ENCODE data around the gene TNRC18.

Gene TNRC18

GRCh38 chr7:5454485-5454884, 30.9 kb upstream of the TNRC18 start:
- Histone ChIP-seq H3K9ac (ENCODE audit: low read length) (no peak overlapping the region), H3K27ac (ENCODE audit: low read depth, low read length) (no peak overlapping the region), H3K4me2 (ENCODE audit: low read length) (no peak overlapping the region), H3K4ac (ENCODE audit: low read depth, low read length) (no peak overlapping the region), H3K4me3 (ENCODE audit: low read depth, low read length) (no peak overlapping the region), H3K23ac (ENCODE audit: low read length) (no peak overlapping the region), H3K4me1 (ENCODE audit: control insufficient read depth in 1 of 2, insufficient read depth in 2 of 2, low read length in 2 of 2) (peaks cover 0 to 2% of the 10 kb centered on the region in 2 experiments), H3K79me2 (ENCODE audit: control insufficient read depth, insufficient read depth, low read length, poor library complexity) (no peaks in the 10 kb centered on the region), H2BK120ac (ENCODE audit: insufficient read depth, low read length, poor library complexity) (no peak overlapping the region), H4K12ac (ENCODE audit: low read depth, low read length) (no peak overlapping the region), H2AK5ac (ENCODE audit: low read length) (no peak overlapping the region), H3K27me3 (ENCODE audit: insufficient read depth, low read length) (no peaks in the 10 kb centered on the region), H2AFZ (ENCODE audit: insufficient read depth, low read length, poor library complexity) (no peak overlapping the region), H3K36me3 (ENCODE audit: control insufficient read depth in 1 of 2, insufficient read depth in 2 of 2, low read length in 2 of 2) (no peaks in the 10 kb centered on the region), H3K18ac (ENCODE audit: low read length) (no peak overlapping the region), H4K8ac (ENCODE audit: low read depth, low read length) (no peak overlapping the region), H3K79me1 (ENCODE audit: low read length) (no peaks in the 10 kb centered on the region), H2BK5ac (ENCODE audit: low read depth, low read length, poor library complexity) (no peak overlapping the region), H2BK12ac (ENCODE audit: low read length) (no peak overlapping the region), H3K14ac (ENCODE audit: low read length) (no peak overlapping the region), H3K9me3 (ENCODE audit: insufficient read depth, low read depth, low read length) (no peaks in the 10 kb centered on the region), H4K91ac (ENCODE audit: low read depth, low read length) (no peak overlapping the region)
- WGBS (ENCODE audit: extremely low coverage, insufficient coverage, insufficient read length) = no CpG with 5 or more reads among the region's 8 CpGs
- no peak for DNase-seq

GRCh38 chr7:5453566-5454075, 30.0 kb upstream of the TNRC18 start:
- Histone ChIP-seq H3K79me2 (ENCODE audit: control insufficient read depth, insufficient read depth, low read length, poor library complexity) (no peaks in the 10 kb centered on the region), H3K27ac (ENCODE audit: low read depth, low read length) (no peak overlapping the region), H2BK5ac (ENCODE audit: low read depth, low read length, poor library complexity) (no peak overlapping the region), H3K4ac (ENCODE audit: low read depth, low read length) (no peak overlapping the region), H3K9ac (ENCODE audit: low read length) (no peak overlapping the region), H3K9me3 (ENCODE audit: insufficient read depth, low read depth, low read length) (no peaks in the 10 kb centered on the region), H4K91ac (ENCODE audit: low read depth, low read length) (no peak overlapping the region), H3K4me3 (ENCODE audit: low read depth, low read length) (no peak overlapping the region), H4K8ac (ENCODE audit: low read depth, low read length) (no peak overlapping the region), H3K14ac (ENCODE audit: low read length) (no peak overlapping the region), H2BK12ac (ENCODE audit: low read length) (no peak overlapping the region), H3K79me1 (ENCODE audit: low read length) (no peaks in the 10 kb centered on the region), H2AK5ac (ENCODE audit: low read length) (peak overlapping the region; percentile 21), H3K23ac (ENCODE audit: low read length) (no peak overlapping the region), H3K27me3 (ENCODE audit: insufficient read depth, low read length) (no peaks in the 10 kb centered on the region), H3K18ac (ENCODE audit: low read length) (no peak overlapping the region), H3K4me2 (ENCODE audit: low read length) (no peak overlapping the region), H4K12ac (ENCODE audit: low read depth, low read length) (no peak overlapping the region), H2BK120ac (ENCODE audit: insufficient read depth, low read length, poor library complexity) (no peak overlapping the region), H3K36me3 (ENCODE audit: control insufficient read depth in 1 of 2, insufficient read depth in 2 of 2, low read length in 2 of 2) (no peaks in the 10 kb centered on the region), H2AFZ (ENCODE audit: insufficient read depth, low read length, poor library complexity) (no peak overlapping the region), H3K4me1 (ENCODE audit: control insufficient read depth in 1 of 2, insufficient read depth in 2 of 2, low read length in 2 of 2) (peaks cover 3 to 5% of the 10 kb centered on the region in 2 experiments)
- DNase-seq = no peak
- WGBS (ENCODE audit: extremely low coverage, insufficient coverage, insufficient read length) = no CpG with 5 or more reads among the region's 5 CpGs

GRCh38 chr7:5452937-5453540, 29.4 kb upstream of the TNRC18 start:
- no peak overlapping the region for H3K18ac ChIP-seq (ENCODE audit: low read length)
- no peaks in the 10 kb centered on the region for H3K36me3 ChIP-seq (ENCODE audit: control insufficient read depth in 1 of 2, insufficient read depth in 2 of 2, low read length in 2 of 2)
- no peaks in the 10 kb centered on the region for H3K79me2 ChIP-seq (ENCODE audit: control insufficient read depth, insufficient read depth, low read length, poor library complexity)
- no peak overlapping the region for H3K4ac ChIP-seq (ENCODE audit: low read depth, low read length)
- no peak overlapping the region for H3K9ac ChIP-seq (ENCODE audit: low read length)
- H3K23ac ChIP-seq (ENCODE audit: low read length) = no peak overlapping the region
- no peak for DNase-seq
- no peak overlapping the region for H4K8ac ChIP-seq (ENCODE audit: low read depth, low read length)
- no peak overlapping the region for H2BK120ac ChIP-seq (ENCODE audit: insufficient read depth, low read length, poor library complexity)
- peak overlapping the region; percentile 21 for H2AK5ac ChIP-seq (ENCODE audit: low read length)
- H3K27ac ChIP-seq (ENCODE audit: low read depth, low read length) = no peak overlapping the region
- no peak overlapping the region for H4K12ac ChIP-seq (ENCODE audit: low read depth, low read length)
- H2BK12ac ChIP-seq (ENCODE audit: low read length) = no peak overlapping the region
- H3K14ac ChIP-seq (ENCODE audit: low read length) = no peak overlapping the region
- H4K91ac ChIP-seq (ENCODE audit: low read depth, low read length) = no peak overlapping the region
- no peaks in the 10 kb centered on the region for H3K9me3 ChIP-seq (ENCODE audit: insufficient read depth, low read depth, low read length)
- no peaks in the 10 kb centered on the region for H3K79me1 ChIP-seq (ENCODE audit: low read length)
- peaks cover 5 to 9% of the 10 kb centered on the region in 2 experiments for H3K4me1 ChIP-seq (ENCODE audit: control insufficient read depth in 1 of 2, insufficient read depth in 2 of 2, low read length in 2 of 2)
- no peak overlapping the region for H2AFZ ChIP-seq (ENCODE audit: insufficient read depth, low read length, poor library complexity)
- H2BK5ac ChIP-seq (ENCODE audit: low read depth, low read length, poor library complexity) = no peak overlapping the region
- WGBS (ENCODE audit: extremely low coverage, insufficient coverage, insufficient read length) = no CpG with 5 or more reads among the region's 14 CpGs
- no peak overlapping the region for H3K4me2 ChIP-seq (ENCODE audit: low read length)
- no peaks in the 10 kb centered on the region for H3K27me3 ChIP-seq (ENCODE audit: insufficient read depth, low read length)
- H3K4me3 ChIP-seq (ENCODE audit: low read depth, low read length) = no peak overlapping the region

GRCh38 chr7:5452470-5452899, 28.9 kb upstream of the TNRC18 start:
- Histone ChIP-seq H2BK5ac (ENCODE audit: low read depth, low read length, poor library complexity) (no peak overlapping the region), H4K12ac (ENCODE audit: low read depth, low read length) (no peak overlapping the region), H3K14ac (ENCODE audit: low read length) (no peak overlapping the region), H3K27me3 (ENCODE audit: insufficient read depth, low read length) (no peaks in the 10 kb centered on the region), H3K4me3 (ENCODE audit: low read depth, low read length) (no peak overlapping the region), H3K9ac (ENCODE audit: low read length) (no peak overlapping the region), H3K23ac (ENCODE audit: low read length) (no peak overlapping the region), H3K79me1 (ENCODE audit: low read length) (no peaks in the 10 kb centered on the region), H2BK120ac (ENCODE audit: insufficient read depth, low read length, poor library complexity) (no peak overlapping the region), H2AFZ (ENCODE audit: insufficient read depth, low read length, poor library complexity) (no peak overlapping the region), H4K91ac (ENCODE audit: low read depth, low read length) (no peak overlapping the region), H3K9me3 (ENCODE audit: insufficient read depth, low read depth, low read length) (no peaks in the 10 kb centered on the region), H3K79me2 (ENCODE audit: control insufficient read depth, insufficient read depth, low read length, poor library complexity) (no peaks in the 10 kb centered on the region), H2BK12ac (ENCODE audit: low read length) (no peak overlapping the region), H3K18ac (ENCODE audit: low read length) (no peak overlapping the region), H3K4ac (ENCODE audit: low read depth, low read length) (no peak overlapping the region), H3K4me2 (ENCODE audit: low read length) (no peak overlapping the region), H4K8ac (ENCODE audit: low read depth, low read length) (no peak overlapping the region), H3K36me3 (ENCODE audit: control insufficient read depth in 1 of 2, insufficient read depth in 2 of 2, low read length in 2 of 2) (no peaks in the 10 kb centered on the region), H3K4me1 (ENCODE audit: control insufficient read depth in 1 of 2, insufficient read depth in 2 of 2, low read length in 2 of 2) (peaks cover 5 to 9% of the 10 kb centered on the region in 2 experiments), H3K27ac (ENCODE audit: low read depth, low read length) (no peak overlapping the region), H2AK5ac (ENCODE audit: low read length) (no peak overlapping the region)
- WGBS (ENCODE audit: extremely low coverage, insufficient coverage, insufficient read length) = no CpG with 5 or more reads among the region's 12 CpGs
- DNase-seq = no peak
